SIG-M5 treated with dmso at 0.1 percent for 504 hours (cell line): Measurements from ENCODE around the gene YWHAG.
A peak's percentile ranks its signal among the peaks of the same experiment; 100 is the strongest.
"Not testable (repeated sequence)": the region's sequence is repeated elsewhere in the genome, so short reads cannot be mapped to it uniquely, and the experiment has no call there.

Experiments
- DNase-seq: peaks from one replicate; lab custom pipeline; 2025; ENCODE audit not compliant: unreplicated experiment; lab: John Stamatoyannopoulos, UW

The YWHAG gene

GRCh38 chr7:76300166-76300731 is 58.5 kb downstream of the YWHAG start:
- peak; percentile 59 for DNase-seq

DNA sequence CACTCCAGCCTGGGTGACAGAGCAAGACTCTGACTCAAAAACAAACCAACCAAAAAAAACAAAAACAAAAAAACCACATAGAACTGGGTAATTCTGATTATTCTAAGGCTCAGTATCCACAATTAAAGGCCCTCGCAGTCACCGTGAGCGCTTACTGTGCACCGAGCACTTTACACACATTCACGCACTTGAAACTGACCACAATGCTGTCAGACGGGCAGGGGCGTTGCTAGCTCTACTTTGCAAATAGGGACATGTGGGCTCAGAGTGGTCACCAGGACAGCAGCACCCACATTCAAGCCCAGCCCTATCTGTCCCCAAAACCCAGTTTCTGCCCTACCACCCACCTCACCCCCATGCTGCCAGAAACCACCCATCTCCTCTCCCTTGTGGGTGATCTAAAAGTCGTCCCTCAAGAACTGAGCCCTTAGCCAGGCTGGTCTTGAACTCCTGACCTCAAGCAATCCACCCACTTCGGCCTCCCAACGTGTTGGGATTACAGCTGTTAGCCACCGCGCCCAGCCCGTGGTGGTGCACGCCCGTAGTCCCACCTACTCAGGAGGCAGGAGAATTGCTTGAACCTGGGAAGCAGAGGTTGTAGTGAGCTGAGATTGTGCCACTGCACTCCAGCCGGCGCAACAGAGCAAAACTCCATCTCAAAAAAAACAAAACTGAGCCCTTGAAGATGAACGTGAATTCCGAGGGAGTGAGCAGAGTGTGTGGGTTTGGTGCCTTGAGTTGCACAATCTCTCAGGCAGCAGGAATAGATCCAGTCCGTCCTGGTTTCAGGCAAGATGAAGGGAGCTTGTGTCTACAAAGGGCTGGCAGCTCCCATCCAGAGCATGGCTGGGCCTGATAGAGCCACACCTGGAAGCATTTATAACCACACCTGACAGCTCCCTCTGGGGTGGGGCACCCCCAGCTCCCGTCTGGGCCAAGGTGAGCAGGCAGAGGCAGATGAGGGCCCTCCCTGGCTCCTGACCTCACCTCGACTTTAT is 61.7 kb downstream of the YWHAG start:
- DNase-seq: peak; percentile 49

- peak; percentile 55 for DNase-seq
These were observed 64.3 kb downstream of the YWHAG start for GRCh38 chr7:76294344-76295024.

- DNase-seq: peak; percentile 43
These were observed 65.3 kb downstream of the YWHAG start for GRCh38 chr7:76293407-76293901.

GRCh38 chr7:76292911-76293310 is 65.9 kb downstream of the YWHAG start:
- not testable (repeated sequence) for DNase-seq

GRCh38 chr7:76292213-76292573 is 66.6 kb downstream of the YWHAG start:
- DNase-seq: peak; percentile 58

GRCh38 chr7:76291351-76292212 is 67.2 kb downstream of the YWHAG start:
- DNase-seq: peak; percentile 97

GRCh38 chr7:76290847-76291350 is 67.9 kb downstream of the YWHAG start:
- DNase-seq: not testable (repeated sequence)

GRCh38 chr7:76286842-76287403 is 71.9 kb downstream of the YWHAG start:
- no peak for DNase-seq

DNA sequence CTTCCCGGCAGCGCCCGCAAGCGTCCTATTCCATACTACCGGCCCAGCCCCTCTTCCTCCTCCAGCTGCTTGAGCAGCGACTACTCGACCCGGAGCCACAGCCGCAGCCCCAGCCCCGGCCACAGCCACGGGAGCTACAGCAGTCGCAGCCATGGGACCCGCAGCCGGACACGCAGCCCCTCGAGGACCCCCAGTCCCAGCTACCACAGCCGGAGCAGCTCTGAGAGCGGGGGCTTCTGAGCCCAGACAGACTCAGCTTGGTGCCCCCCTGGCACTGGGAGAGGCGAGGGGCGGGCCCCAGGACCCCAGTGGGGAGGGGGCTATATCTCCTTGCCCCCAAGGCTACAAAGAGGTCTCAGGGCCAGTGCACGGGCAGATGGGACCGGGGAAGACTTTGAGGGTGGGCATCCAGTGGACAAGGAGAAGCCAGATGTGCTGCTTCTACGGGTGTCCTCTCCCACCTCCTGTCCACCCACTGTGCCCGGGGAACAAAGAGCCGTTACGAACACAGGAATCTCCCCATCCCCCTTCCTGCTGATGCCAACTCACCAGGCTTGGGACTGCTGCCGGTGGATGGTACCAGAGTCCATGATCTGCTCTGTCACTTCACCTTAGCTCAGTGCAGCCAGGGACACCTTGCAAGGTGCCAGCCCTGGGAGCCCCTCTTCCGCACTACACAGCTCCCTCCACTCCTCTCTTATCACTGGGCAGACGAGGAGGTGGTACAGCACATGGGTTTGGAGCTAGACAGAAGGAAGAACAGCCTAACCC is 73.0 kb downstream of the YWHAG start:
- no peak for DNase-seq

DNA sequence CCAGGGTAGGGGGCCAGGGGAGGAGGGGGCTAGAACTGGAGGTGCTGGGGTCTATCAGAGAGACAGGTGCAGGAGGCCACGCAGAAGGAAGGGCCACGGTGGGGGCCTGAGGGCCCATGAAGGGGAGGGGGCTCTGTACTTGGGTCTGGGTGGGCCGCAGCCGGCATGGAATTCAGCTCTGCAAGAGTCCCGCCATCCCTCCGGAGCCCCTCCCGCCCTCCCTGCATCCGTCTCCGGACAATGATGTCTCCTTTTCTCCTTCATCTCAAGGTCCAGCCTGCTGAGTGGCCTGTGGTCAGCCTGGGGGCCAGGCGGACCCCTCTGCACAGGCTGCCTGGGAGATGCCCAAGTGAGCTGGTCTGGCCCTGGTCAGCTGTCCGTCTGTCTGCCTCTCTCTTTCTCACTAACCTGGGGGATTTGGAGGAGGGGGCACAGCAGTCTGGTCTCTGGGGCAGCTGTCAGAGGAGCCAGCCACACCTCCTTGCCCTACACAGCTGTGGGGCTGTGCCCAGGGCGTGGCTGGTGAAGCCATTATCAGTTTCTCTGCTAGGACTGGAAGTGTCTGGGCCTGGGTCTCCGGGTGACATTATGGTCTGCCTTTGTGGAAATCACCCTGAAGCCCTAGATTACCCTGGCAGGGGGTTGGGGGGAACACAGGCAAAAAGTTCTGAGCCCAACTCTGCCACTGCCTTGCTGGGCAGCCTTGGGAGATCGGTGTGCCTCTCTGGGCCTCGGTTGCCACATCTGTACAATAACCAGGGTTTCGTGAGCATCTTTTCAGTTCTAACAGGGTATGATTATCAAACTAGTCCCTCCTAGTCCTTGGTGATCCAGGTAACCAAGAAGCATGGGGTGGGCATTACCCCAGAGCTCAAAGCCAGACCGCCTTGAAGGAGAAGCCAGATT is 75.3 kb downstream of the YWHAG start:
- DNase-seq: no peak

- DNase-seq: no peak
These were observed 76.2 kb downstream of the YWHAG start for GRCh38 chr7:76282344-76283253.

DNA sequence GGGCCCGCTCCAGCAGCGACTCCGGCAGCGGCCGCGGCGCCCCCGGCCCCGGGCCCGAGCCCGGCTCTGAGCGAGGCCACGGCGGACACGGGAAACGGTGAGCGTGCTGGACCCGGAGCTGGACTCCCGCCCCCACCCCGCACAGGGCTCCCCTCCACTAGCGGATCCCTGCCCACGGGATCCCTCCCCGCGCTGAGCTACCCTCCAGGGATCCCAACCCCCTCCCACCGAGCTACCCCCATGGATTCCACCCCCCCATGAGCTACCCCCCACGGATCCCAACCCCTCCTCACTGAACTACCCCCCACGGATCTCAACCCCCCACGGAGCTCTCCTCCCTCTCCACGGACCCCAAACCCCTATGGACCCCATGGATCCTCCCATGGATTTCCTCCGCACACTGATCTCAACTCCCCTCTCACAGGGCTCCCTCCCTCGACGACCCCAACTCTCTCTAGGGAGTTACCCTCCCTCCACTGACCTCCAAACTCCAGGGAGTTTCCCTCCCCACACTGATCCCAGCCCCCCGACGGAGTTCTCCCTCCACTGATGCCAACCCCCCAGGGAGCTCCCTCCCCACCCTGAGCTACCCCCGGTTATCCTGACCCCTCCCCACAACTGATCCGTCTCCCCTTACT is 77.0 kb downstream of the YWHAG start:
- DNase-seq: no peak

DNA sequence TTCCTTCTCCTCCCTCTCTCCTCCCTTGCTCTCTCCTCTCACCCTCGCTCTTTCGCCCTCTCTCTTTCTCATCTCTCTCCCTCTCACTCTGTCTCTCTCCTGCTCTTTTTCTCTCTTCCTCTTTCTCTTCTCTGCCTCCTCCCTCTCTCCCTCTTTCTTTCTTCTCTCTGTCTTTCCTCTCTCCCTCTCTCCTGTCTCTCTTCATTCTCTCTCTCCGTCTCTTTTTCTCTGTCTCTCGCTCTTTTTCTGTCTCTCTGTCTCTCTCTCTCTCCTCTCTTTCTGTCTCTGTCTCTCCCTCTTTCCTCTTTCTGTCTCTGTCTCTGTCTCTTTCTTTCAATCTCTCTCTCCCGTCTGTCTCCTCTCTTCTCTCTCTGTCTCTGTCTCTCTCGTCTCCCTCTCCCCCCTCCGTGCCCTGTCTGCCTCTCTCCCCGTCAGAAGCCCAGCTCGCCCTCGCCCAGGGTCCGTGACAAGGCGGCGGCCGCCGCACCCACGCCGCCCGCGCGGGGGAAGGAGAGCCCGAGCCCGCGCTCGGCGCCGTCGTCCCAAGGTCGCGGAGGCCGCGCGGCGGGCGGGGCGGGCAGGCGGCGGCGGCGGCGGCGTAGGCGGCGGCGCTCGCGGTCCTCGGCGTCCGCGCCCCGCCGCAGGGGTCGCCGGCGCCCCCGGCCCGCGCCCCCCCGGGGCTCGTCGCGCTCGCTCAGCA is 77.6 kb downstream of the YWHAG start:
- DNase-seq: no peak

DNA sequence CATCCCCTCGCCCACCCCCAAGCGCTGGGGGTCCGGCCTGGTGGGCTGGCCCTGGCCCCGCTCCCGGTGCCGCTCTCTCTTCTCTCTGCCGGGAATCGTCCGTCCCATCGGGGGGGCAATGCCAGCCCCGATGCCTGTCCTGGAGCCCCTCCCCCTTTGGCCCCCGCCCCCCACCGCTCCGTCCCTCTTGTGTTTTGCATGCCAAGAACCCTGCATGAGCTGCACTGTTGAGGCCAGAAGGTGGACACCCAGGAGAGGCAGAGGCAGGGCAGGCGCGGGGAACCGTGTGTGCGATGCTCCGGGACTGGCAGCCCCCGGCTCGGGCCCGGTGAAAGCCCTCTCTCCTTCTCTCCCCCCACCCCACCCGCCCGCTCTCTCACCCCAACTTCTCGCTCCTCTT is 78.4 kb downstream of the YWHAG start:
- no peak for DNase-seq

- DNase-seq: no peak
These were observed 80.3 kb downstream of the YWHAG start for GRCh38 chr7:76278540-76278939.
